Kidney epithelial cell (primary cell): ENCODE results near the gene STX18. TPM values are rescaled to one million over a fixed set of nuclear protein-coding genes. Genes with fewer than 3 reads are reported as not detected.

Source experiments
- DNase-seq: peaks from one replicate; pipeline ENCODE4 v3.0.0-alpha.2; 2010; ENCODE audit warnings: low read depth
- H3K27me3 ChIP-seq: 2 replicates; pipeline ENCODE4 v1.6.0; 2011; ENCODE audit warnings: low read length; ENCODE audit not compliant: control insufficient read depth, insufficient read depth
- H3K36me3 ChIP-seq: 2 replicates; pipeline ENCODE4 v1.5.1; 2011; ENCODE audit warnings: low read length; ENCODE audit not compliant: control insufficient read depth, insufficient read depth
- H3K4me3 ChIP-seq: 2 replicates; pipeline ENCODE4 v1.5.1; 2011; ENCODE audit warnings: low read depth, mild to moderate bottlenecking, control low read depth, low read length
- CTCF ChIP-seq: IDR thresholded peaks from 2 replicates; pipeline ENCODE4 v1.5.1; 2011; ENCODE audit warnings: mild to moderate bottlenecking, moderate library complexity, low read length, control low read depth, inconsistent platforms; ENCODE audit not compliant: insufficient read depth, poor library complexity, severe bottlenecking
- total RNA-seq: library from RNA; depleted of rRNA; stranded (reverse); fragments of >200 nt; gene quantifications from 2 replicates; pipeline ENCODE4 v1.2.3, GENCODE V29; 2015

The STX18 gene
- total RNA-seq, 1 donor from 2014 or later = 39.7 TPM

- H3K36me3 ChIP-seq = no peaks in the 10 kb centered on the region
- no peak overlapping the region for H3K4me3 ChIP-seq
- no peak for DNase-seq
- TF ChIP-seq CTCF = no peak
- H3K27me3 ChIP-seq = peaks cover 20% of the 10 kb centered on the region
Measured at GRCh38 chr4:4411906-4412305, 129.9 kb downstream of the STX18 start.

GRCh38 chr4:4410271-4410670 is 131.6 kb downstream of the STX18 start:
- H3K36me3 ChIP-seq = no peaks in the 10 kb centered on the region
- H3K4me3 ChIP-seq = no peak overlapping the region
- DNase-seq = no peak
- H3K27me3 ChIP-seq = peaks cover 33% of the 10 kb centered on the region
- TF ChIP-seq CTCF = no peak

GRCh38 chr4:4409416-4410115 is 132.3 kb downstream of the STX18 start:
- Histone ChIP-seq H3K4me3 (no peak overlapping the region), H3K27me3 (peaks cover 37% of the 10 kb centered on the region), H3K36me3 (no peaks in the 10 kb centered on the region)
- TF ChIP-seq CTCF = no peak
- DNase-seq = no peak

- Histone ChIP-seq H3K4me3 (no peak overlapping the region), H3K36me3 (no peaks in the 10 kb centered on the region), H3K27me3 (peaks cover 37% of the 10 kb centered on the region)
- DNase-seq = no peak
- no peak for TF ChIP-seq CTCF
Measured at GRCh38 chr4:4408576-4409335, 133.1 kb downstream of the STX18 start.

- DNase-seq = no peak
- Histone ChIP-seq H3K4me3 (no peak overlapping the region), H3K36me3 (no peaks in the 10 kb centered on the region), H3K27me3 (peaks cover 37% of the 10 kb centered on the region)
- TF ChIP-seq CTCF = no peak
Measured at GRCh38 chr4:4408132-4408523, 133.7 kb downstream of the STX18 start.
